Subcutaneous abdominal adipose tissue (tissue), 5 donors: ENCODE measurements around the gene CTNND2.

Source experiments
- H3K27ac ChIP-seq: one replicate; pipeline ENCODE4 v1.7.0; 2013; ENCODE audit warnings: low read depth, mild to moderate bottlenecking, inconsistent platforms, low read length, moderate library complexity
- H3K27me3 ChIP-seq, 5 donors: one replicate each; pipeline ENCODE4 v1.7.0; 2013; ENCODE audit warnings: low read length in 5 of 5, inconsistent platforms in 1 of 5; ENCODE audit not compliant: control insufficient read depth in 5 of 5, insufficient read depth in 4 of 5
- H3K36me3 ChIP-seq, 5 donors: one replicate each; pipeline ENCODE4 v1.7.0; 2013; ENCODE audit warnings: low read length in 5 of 5; ENCODE audit not compliant: control insufficient read depth in 5 of 5, insufficient read depth in 5 of 5
- H3K4me1 ChIP-seq, 5 donors: one replicate each; pipeline ENCODE4 v1.7.0; 2013; ENCODE audit warnings: low read length in 5 of 5, mild to moderate bottlenecking in 3 of 5, moderate library complexity in 1 of 5; ENCODE audit not compliant: control insufficient read depth in 5 of 5, insufficient read depth in 5 of 5
- H3K4me3 ChIP-seq, 5 donors: one replicate each; pipeline ENCODE4 v1.7.0; 2013; ENCODE audit warnings: low read length in 5 of 5, low read depth in 1 of 5
- H3K9ac ChIP-seq, 5 donors: one replicate each; pipeline ENCODE4 v1.7.0; 2013; ENCODE audit warnings: low read length in 5 of 5, mild to moderate bottlenecking in 4 of 5, moderate library complexity in 3 of 5
- H3K9me3 ChIP-seq, 5 donors: one replicate each; pipeline ENCODE4 v1.7.0; 2013; ENCODE audit warnings: low read length in 5 of 5; ENCODE audit not compliant: control insufficient read depth in 5 of 5
- donor health status: healthy.
- donor health status: healthy.
- donor health status: healthy.
- donor health status: healthy.
- donor health status: healthy.

The CTNND2 gene

DNA sequence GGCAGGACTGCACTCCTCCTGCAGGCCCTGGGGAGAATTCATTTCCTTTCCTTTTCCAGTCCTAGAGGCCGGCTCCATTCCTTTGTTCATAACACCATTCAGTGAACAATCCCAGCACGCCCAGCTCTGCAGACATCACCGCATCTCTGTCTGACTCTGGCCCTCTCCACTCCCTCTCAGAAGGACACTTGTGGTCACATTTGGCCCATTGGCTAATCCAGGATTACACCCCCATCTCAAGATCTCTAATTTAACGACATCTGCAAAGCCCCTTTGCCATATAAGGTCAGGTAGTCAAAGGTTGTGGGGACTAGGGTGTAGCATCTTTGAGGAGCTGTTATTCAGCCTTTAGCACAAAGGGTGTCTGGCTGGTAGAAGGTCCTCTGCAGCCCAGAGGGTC lies 958.2 kb downstream of the CTNND2 start:
- Histone ChIP-seq H3K27ac (no peak overlapping the region), H3K9ac (no peak overlapping the region), H3K9me3 (no peaks in the 10 kb centered on the region), H3K4me3 (no peak overlapping the region), H3K27me3 (no peaks in the 10 kb centered on the region), H3K4me1 (no peaks in the 10 kb centered on the region), H3K36me3 (no peaks in the 10 kb centered on the region)

DNA sequence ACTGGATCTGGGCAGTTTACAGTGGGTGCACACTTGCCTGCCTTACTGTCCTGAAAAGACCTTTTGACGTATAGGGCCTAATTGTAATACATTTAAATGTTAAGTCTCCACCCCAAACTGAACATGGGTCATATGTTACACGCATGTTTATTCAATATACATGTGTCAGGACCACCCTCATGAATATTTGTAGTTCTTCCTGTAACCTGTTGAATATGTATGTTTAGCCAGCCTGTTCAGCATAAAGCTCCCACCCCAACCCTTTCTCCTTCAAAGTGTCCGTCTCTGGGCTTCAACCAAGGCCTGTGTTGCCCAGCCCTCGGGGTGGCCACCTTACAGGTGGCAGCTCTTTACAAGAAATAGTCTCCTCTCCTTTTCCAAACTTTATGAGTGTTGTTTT lies 962.3 kb downstream of the CTNND2 start:
- Histone ChIP-seq H3K36me3 (no peaks in the 10 kb centered on the region), H3K9me3 (no peaks in the 10 kb centered on the region), H3K4me3 (no peak overlapping the region), H3K27ac (no peak overlapping the region), H3K9ac (no peak overlapping the region), H3K4me1 (no peaks in the 10 kb centered on the region), H3K27me3 (no peaks in the 10 kb centered on the region)

DNA sequence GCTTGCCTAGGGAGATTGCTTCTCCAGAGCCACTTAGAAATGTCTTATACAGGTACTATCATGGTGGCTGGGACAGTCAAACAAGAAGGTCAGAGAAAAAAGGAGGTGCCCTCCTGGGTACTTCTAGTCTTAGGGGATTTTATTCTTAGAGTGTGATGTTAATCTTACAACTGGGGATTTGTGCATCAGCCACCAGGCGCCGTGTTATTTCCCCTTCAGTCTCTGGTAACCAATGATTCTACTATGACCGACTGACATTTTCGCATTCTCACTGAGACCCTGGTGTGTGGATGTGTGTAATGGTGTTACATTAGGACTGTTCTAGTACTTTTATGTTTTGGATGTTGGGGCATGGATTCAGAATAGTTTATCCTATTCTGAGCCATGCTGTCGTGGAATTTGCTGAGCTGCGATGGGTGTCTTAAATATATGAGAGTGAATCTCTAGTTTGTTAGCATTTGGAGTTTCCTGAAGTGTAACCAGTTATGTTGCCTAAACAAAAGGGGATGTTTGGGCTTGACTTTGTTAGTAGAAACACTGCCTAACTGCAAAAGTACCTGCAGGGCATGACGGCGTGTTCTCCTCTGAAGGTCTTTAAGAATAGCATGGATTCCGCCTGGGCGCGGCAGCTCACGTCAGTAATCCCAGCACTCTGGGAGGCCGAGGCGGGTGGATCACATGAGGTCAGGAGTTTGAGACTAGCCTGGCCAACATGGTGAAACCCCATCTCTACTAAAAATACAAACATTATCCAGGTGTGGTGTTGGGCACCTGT lies 968.0 kb downstream of the CTNND2 start:
- H3K27me3 ChIP-seq, result no peaks in the 10 kb centered on the region
- H3K4me3 ChIP-seq, result no peak overlapping the region
- no peak overlapping the region for H3K27ac ChIP-seq
- H3K9ac ChIP-seq, result no peak overlapping the region
- no peaks in the 10 kb centered on the region for H3K4me1 ChIP-seq
- H3K9me3 ChIP-seq, result no peaks in the 10 kb centered on the region
- no peaks in the 10 kb centered on the region for H3K36me3 ChIP-seq

GRCh38 chr5:10935536-10935935 lies 968.7 kb downstream of the CTNND2 start:
- Histone ChIP-seq H3K4me1 (no peaks in the 10 kb centered on the region), H3K27me3 (no peaks in the 10 kb centered on the region), H3K9me3 (no peaks in the 10 kb centered on the region), H3K27ac (no peak overlapping the region), H3K4me3 (no peak overlapping the region), H3K9ac (no peak overlapping the region), H3K36me3 (no peaks in the 10 kb centered on the region)

- H3K4me3 ChIP-seq, result no peak overlapping the region
- no peaks in the 10 kb centered on the region for H3K27me3 ChIP-seq
- H3K4me1 ChIP-seq, result no peaks in the 10 kb centered on the region
- no peak overlapping the region for H3K9ac ChIP-seq
- no peaks in the 10 kb centered on the region for H3K36me3 ChIP-seq
- H3K27ac ChIP-seq, result no peak overlapping the region
- H3K9me3 ChIP-seq, result peaks cover 0 to 6% (median 0%) of the 10 kb centered on the region in 5 donors
These were observed 969.4 kb downstream of the CTNND2 start for GRCh38 chr5:10934783-10935355.

- Histone ChIP-seq H3K9ac (no peak overlapping the region), H3K9me3 (peaks cover 0 to 13% (median 0%) of the 10 kb centered on the region in 5 donors), H3K27me3 (no peaks in the 10 kb centered on the region), H3K4me1 (no peaks in the 10 kb centered on the region), H3K27ac (no peak overlapping the region), H3K4me3 (no peak overlapping the region), H3K36me3 (no peaks in the 10 kb centered on the region)
These were observed 971.1 kb downstream of the CTNND2 start for GRCh38 chr5:10933121-10933520.

DNA sequence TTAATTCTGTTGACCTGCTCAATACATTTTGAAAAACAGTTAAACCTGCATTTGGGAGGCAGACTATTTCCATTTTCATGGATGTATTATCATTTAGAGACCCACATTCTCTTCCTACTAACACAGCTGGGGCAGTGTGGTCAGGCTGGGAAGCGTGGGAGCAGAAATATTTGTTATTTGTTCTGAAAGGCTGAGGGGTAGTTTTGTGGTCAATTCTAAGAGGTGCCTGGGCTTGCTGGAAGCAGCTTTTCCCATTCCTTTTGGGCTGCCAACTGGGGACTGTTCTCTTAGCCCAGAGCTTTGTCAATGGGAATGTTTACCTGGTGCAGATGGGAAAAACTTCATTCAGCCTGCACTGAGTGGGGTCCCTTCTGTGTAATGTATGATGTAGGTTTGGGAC lies 971.8 kb downstream of the CTNND2 start:
- no peak overlapping the region for H3K9ac ChIP-seq
- no peaks in the 10 kb centered on the region for H3K36me3 ChIP-seq

GRCh38 chr5:10927608-10928007 lies 976.6 kb downstream of the CTNND2 start:
- no peaks in the 10 kb centered on the region for H3K4me1 ChIP-seq
- H3K4me3 ChIP-seq, result no peak overlapping the region
- H3K36me3 ChIP-seq, result no peaks in the 10 kb centered on the region

More for the DNA sequence above, 971.8 kb downstream of the CTNND2 start:
- no peak overlapping the region for H3K4me3 ChIP-seq
- H3K27me3 ChIP-seq, result no peaks in the 10 kb centered on the region
- H3K4me1 ChIP-seq, result no peaks in the 10 kb centered on the region
- no peak overlapping the region for H3K27ac ChIP-seq
- peaks cover 0 to 13% (median 2%) of the 10 kb centered on the region in 5 donors for H3K9me3 ChIP-seq

GRCh38 chr5:10923310-10923709 lies 980.9 kb downstream of the CTNND2 start:
- Histone ChIP-seq H3K9ac (no peak overlapping the region), H3K4me1 (no peaks in the 10 kb centered on the region), H3K36me3 (no peaks in the 10 kb centered on the region), H3K27ac (no peak overlapping the region), H3K9me3 (peaks cover 0 to 6% (median 3%) of the 10 kb centered on the region in 5 donors), H3K27me3 (peaks cover 0 to 4% (median 0%) of the 10 kb centered on the region in 5 donors), H3K4me3 (no peak overlapping the region)

More at GRCh38 chr5:10927608-10928007, 976.6 kb downstream of the CTNND2 start:
- H3K27me3 ChIP-seq, result peaks cover 0 to under 1% (median 0%) of the 10 kb centered on the region in 5 donors
- no peak overlapping the region for H3K27ac ChIP-seq
- H3K9me3 ChIP-seq, result peaks cover 0 to 16% (median 5%) of the 10 kb centered on the region in 5 donors
- no peak overlapping the region for H3K9ac ChIP-seq
